HG03139 (cell line): ENCODE measurements around the gene MRPS27.
A peak's percentile ranks its signal among the peaks of the same experiment; 100 is the strongest.
"Not testable (repeated sequence)": the region's sequence is repeated elsewhere in the genome, so short reads cannot be mapped to it uniquely, and the experiment has no call there.

Experiments used
- ATAC-seq: cut with Tn5 transposase; IDR thresholded peaks from one replicate; pipeline ENCODE4 v1.9.1; 2021; ENCODE audit not compliant: unreplicated experiment

Gene MRPS27

DNA sequence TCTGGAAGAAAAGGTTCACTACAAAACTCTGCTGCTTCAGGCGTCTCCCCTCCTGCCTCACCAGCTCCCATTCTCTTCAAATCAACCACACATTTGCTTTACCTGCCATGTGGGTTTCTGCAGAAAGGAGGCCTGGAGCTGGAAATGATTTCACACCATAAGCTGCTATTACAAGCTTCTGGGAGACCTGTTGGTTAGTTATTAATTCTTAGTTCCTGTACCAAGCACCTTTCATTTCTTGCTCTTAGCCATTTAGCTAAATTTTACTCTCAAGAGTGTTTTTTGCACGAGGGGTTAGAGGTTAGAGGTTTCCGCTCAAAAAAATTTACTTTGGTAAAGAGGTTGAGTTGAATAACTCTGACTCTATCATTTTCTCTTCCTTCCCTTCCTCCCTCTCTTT lies 142.5 kb downstream of the MRPS27 start:
- ATAC-seq, result peak; percentile 70

DNA sequence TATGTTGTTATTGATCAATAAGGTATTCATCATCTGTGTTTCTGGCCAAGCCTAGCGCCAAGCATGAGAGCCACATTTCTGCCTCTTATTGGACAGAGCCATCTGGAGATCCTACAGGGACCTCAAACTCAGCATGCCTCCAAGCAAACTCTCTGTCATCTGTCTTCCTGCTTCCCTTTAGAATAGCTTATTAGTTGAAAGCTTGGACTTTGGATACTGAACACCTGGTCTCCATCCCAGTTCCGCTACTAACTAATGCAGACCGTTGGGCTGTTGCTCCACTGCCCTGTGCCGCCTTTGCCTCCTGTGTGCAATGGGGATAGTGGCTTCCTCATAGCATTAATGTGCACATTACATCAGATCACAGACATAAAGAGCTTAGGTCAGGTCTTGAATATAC lies 147.3 kb downstream of the MRPS27 start:
- ATAC-seq, result no peak

- ATAC-seq, result no peak
Observed at GRCh38 chr5:72171667-72172066, 148.4 kb downstream of the MRPS27 start.

DNA sequence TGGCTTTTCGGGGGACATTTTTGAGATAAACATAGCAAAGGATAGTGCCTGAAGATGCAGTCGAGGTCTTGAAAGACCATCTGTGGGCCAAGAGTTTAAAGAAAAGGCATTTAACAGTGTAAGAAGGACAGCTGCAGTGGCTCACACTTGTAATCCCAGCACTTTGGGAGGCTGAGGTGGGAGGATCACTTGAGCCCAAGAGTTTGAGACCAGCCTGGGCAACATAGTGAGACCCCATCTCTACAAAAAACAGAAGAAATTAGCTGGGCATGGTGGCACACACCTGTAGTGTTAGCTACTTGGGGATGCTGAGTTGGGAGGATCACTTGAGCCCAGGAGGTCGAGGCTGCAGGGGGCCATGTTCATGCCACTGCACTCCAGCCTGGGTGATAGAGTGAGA lies 148.9 kb downstream of the MRPS27 start:
- ATAC-seq, result not testable (repeated sequence)

- no peak for ATAC-seq
Observed at GRCh38 chr5:72170101-72170500, 149.9 kb downstream of the MRPS27 start.
